A549 (cell line): ENCODE measurements around the gene ADAM10.

Experiments
- ESRRA ChIP-seq: fragments of 150-350 bp; IDR thresholded peaks from 2 replicates; pipeline ENCODE4 v1.6.1; 2014; ENCODE audit warnings: mild to moderate bottlenecking, low read length, borderline replicate concordance
- REST ChIP-seq: fragments of 200-600 bp; sonication (generic); IDR thresholded peaks from 2 replicates; pipeline ENCODE4 v1.6.1; 2016; ENCODE audit warnings: antibody characterized with exemption, mild to moderate bottlenecking, moderate library complexity
- TFCP2L1 ChIP-seq: fragments of 250-450 bp; sonication (Bioruptor Pico); IDR thresholded peaks from 2 replicates; pipeline ENCODE4 v1.5.0; 2021; ENCODE audit warnings: mild to moderate bottlenecking

- no peak for TF ChIP-seq ESRRA
- TF ChIP-seq TFCP2L1 (CRISPR knock-in tag) = no peak
- no peak for TF ChIP-seq REST
Measured at GRCh38 chr15:58588096-58588495, 161.4 kb downstream of the ADAM10 start.
